B cell (primary cell): ENCODE results near the gene RBFA. TPM values are rescaled to one million over a fixed set of nuclear protein-coding genes. Genes with fewer than 3 reads are reported as not detected.

Source experiments
- ATAC-seq: fragments of 200-7000 bp; cut with Tn5 transposase; one replicate; pipeline ENCODE4 v1.10.0; 2021; ENCODE audit warnings: low read depth, mild to moderate bottlenecking, moderate number of reproducible peaks, moderate library complexity
- CTCF ChIA-PET: fragments of 350-600 bp; sonication (Branson Sonifier 250); formaldehyde crosslinking; loops from one replicate; lab custom pipeline; 2021; ENCODE audit warnings: antibody characterized with exemption, inconsistent platforms; lab: Charles Lee
- POLR2A ChIA-PET: fragments of 350-600 bp; sonication (Branson Sonifier 250); formaldehyde crosslinking; loops from one replicate; lab custom pipeline; 2021; ENCODE audit warnings: antibody characterized with exemption; lab: Charles Lee
- DNase-seq: peaks from one replicate; pipeline ENCODE4 v3.0.0; 2013
- H2AFZ ChIP-seq: 2 replicates; pipeline ENCODE4 v1.6.1; 2012; ENCODE audit warnings: mild to moderate bottlenecking, low read depth, low read length; ENCODE audit not compliant: insufficient read depth, poor library complexity, severe bottlenecking
- H3K27ac ChIP-seq, 2 donors: 1 replicate in 1 of 2; 2 replicates in 1 of 2; pipeline ENCODE4 v1.5.1; 2012 to 2013; ENCODE audit warnings: low read length in 2 of 2, mild to moderate bottlenecking in 2 of 2, moderate library complexity in 1 of 2
- H3K27me3 ChIP-seq, 4 experiments: fragments of 200-600 bp in 1 of 4; sonication (generic) in 1 of 4; replicated peaks in 1 of 4; 1 replicate in 2 of 4; 2 replicates in 2 of 4; pipeline versions ENCODE4 v1.6.1 to v1.7.0; 2013 to 2016; ENCODE audit warnings: low read length in 3 of 4, mild to moderate bottlenecking in 2 of 4, mixed read lengths in 1 of 4, moderate library complexity in 1 of 4; ENCODE audit not compliant: insufficient read depth in 4 of 4, control insufficient read depth in 3 of 4; ENCODE audit errors: control extremely low read depth in 1 of 4
- H3K36me3 ChIP-seq, 2 experiments: replicated peaks in 1 of 2; 1 replicate in 1 of 2; 2 replicates in 1 of 2; pipeline versions ENCODE4 v1.6.1 to v1.7.1; 2013; ENCODE audit warnings: low read length in 1 of 2; ENCODE audit not compliant: insufficient read depth in 2 of 2, control insufficient read depth in 1 of 2; ENCODE audit errors: control extremely low read depth in 1 of 2, extremely low read depth in 1 of 2
- H3K4me1 ChIP-seq, 2 donors: fragments of 200-600 bp in 1 of 2; sonication (generic) in 1 of 2; 1 replicate in 1 of 2; 2 replicates in 1 of 2; pipeline versions ENCODE4 v1.5.1 to v1.6.1; 2013 to 2017; ENCODE audit warnings: low read length in 2 of 2; ENCODE audit not compliant: control insufficient read depth in 2 of 2, insufficient read depth in 2 of 2
- H3K4me2 ChIP-seq: replicated peaks from 2 replicates; pipeline ENCODE3; 2012; ENCODE audit warnings: mild to moderate bottlenecking, low read depth, low read length; ENCODE audit not compliant: poor library complexity, severe bottlenecking
- H3K4me3 ChIP-seq, 5 experiments: fragments of 200-600 bp in 1 of 5; sonication (generic) in 1 of 5; 1 replicate in 3 of 5; 2 replicates in 2 of 5; pipeline versions ENCODE4 v1.5.1 to v1.7.0; 2011 to 2016; ENCODE audit warnings: low read length in 4 of 5, mild to moderate bottlenecking in 4 of 5, low read depth in 2 of 5, control low read depth in 1 of 5, moderate library complexity in 1 of 5; ENCODE audit not compliant: insufficient read depth in 1 of 5; ENCODE audit errors: control extremely low read depth in 1 of 5, extremely low read depth in 1 of 5
- H3K79me2 ChIP-seq: fragments of 200-600 bp; sonication (generic); one replicate; pipeline ENCODE4 v1.6.0; 2016; ENCODE audit warnings: low read length; ENCODE audit not compliant: control insufficient read depth, insufficient read depth
- H3K9ac ChIP-seq: fragments of 200-600 bp; sonication (generic); 2 replicates; pipeline ENCODE4 v1.6.1; 2017; ENCODE audit warnings: mild to moderate bottlenecking, low read length, moderate library complexity
- H3K9me3 ChIP-seq, 3 donors: one replicate each; pipeline versions ENCODE4 v1.6.1 to v1.7.1; 2013; ENCODE audit warnings: low read length in 2 of 3; ENCODE audit not compliant: control insufficient read depth in 2 of 3, insufficient read depth in 1 of 3; ENCODE audit errors: control extremely low read depth in 1 of 3
- H4K20me1 ChIP-seq: 2 replicates; pipeline ENCODE4 v1.6.0; 2012; ENCODE audit warnings: mild to moderate bottlenecking, low read length; ENCODE audit not compliant: insufficient read depth, control insufficient read depth, poor library complexity, severe bottlenecking
- H3K27ac Mint-ChIP-seq: one replicate; pipeline ENCODE4 v1.8.0; 2021; ENCODE audit warnings: mixed read lengths
- H3K27me3 Mint-ChIP-seq: one replicate; pipeline ENCODE4 v1.8.0; 2021; ENCODE audit warnings: mixed read lengths
- H3K4me1 Mint-ChIP-seq: one replicate; pipeline ENCODE4 v1.8.0; 2021; ENCODE audit warnings: mixed read lengths
- H3K4me3 Mint-ChIP-seq: one replicate; pipeline ENCODE4 v1.8.0; 2021; ENCODE audit warnings: mixed read lengths
- H3K9me3 Mint-ChIP-seq: one replicate; pipeline ENCODE4 v1.8.0; 2022; ENCODE audit warnings: mixed read lengths; ENCODE audit not compliant: insufficient read depth
- CTCF ChIP-seq: fragments of 200-600 bp; IDR thresholded peaks from one replicate; pipeline ENCODE4 v1.8.0; 2022; ENCODE audit warnings: antibody characterized with exemption, mild to moderate bottlenecking
- EZH2 ChIP-seq: IDR thresholded peaks from 2 replicates; pipeline ENCODE4 v1.6.1; 2012; ENCODE audit warnings: borderline replicate concordance, low read depth, mild to moderate bottlenecking, moderate library complexity, low read length; ENCODE audit not compliant: insufficient read depth, poor library complexity, severe bottlenecking
- WGBS: methylation state at CpG from one replicate; pipeline ENCODE4 v1.1.5; 2013; ENCODE audit warnings: missing lambda C conversion rate; ENCODE audit not compliant: insufficient coverage; 5-methylcytosine and 5-hydroxymethylcytosine counted together
- intact Hi-C: fragments of 100-400 bp; cut with micrococcal nuclease; formaldehyde crosslinking; loops from one replicate; pipeline ENCODE4 v1.10.0; 2022
- polyA plus RNA-seq: library from polyadenylated mRNA; depleted of rRNA; stranded (reverse); fragments of >200 nt; gene quantifications from 2 replicates; pipeline ENCODE4 v1.2.3, GENCODE V29; 2012
- total RNA-seq, 2 donors: library from RNA; stranded (reverse); fragments of 120-200 nt in 1 of 2; gene quantifications; 1 replicate in 1 of 2; 2 replicates in 1 of 2; pipeline versions ENCODE4 v1.2.3 to v1.2.4, GENCODE V29; 2013 to 2022

RBFA gene
- total and polyA plus RNA-seq, 2 donors (not counting 1 experiment from before 2014, with no cell fraction given): 22.0 to 24.2 TPM

- Histone ChIP-seq H3K79me2 (no peaks in the 10 kb centered on the region), H3K27ac (no peak overlapping the region), H3K9ac (no peak overlapping the region), H3K9me3 (peaks cover 0 to 15% (median 0%) of the 10 kb centered on the region in 3 donors), H3K4me1 (no peaks in the 10 kb centered on the region), H4K20me1 (no peaks in the 10 kb centered on the region), H3K27me3 (no peaks in the 10 kb centered on the region), H3K36me3 (no peaks in the 10 kb centered on the region), H3K4me2 (no peak overlapping the region), H3K4me3 (no peak overlapping the region), H2AFZ (no peak overlapping the region)
- WGBS: over 99% methylated on average over 10 of the region's 10 CpGs
- ChIA-PET POLR2A (no interaction called here), CTCF (no interaction called here)
- ATAC-seq (no peak), DNase-seq (no peak)
- H3K4me3 Mint-ChIP-seq: no peak overlapping the region
- H3K27me3 Mint-ChIP-seq: no peaks in the 10 kb centered on the region
- H3K27ac Mint-ChIP-seq: no peak overlapping the region
- H3K9me3 Mint-ChIP-seq: no peaks in the 10 kb centered on the region
- no peaks in the 10 kb centered on the region for H3K4me1 Mint-ChIP-seq
- TF ChIP-seq EZH2: no peak
- TF ChIP-seq CTCF: no peak
- intact Hi-C loops: no loop called here
Measured at GRCh38 chr18:80067897-80068296, 33.7 kb downstream of the RBFA start.

GRCh38 chr18:80068571-80069272, 34.5 kb downstream of the RBFA start:
- Histone ChIP-seq H3K9ac (no peak overlapping the region), H3K36me3 (no peaks in the 10 kb centered on the region), H3K9me3 (peaks cover 0 to 17% (median 0%) of the 10 kb centered on the region in 3 donors), H3K4me2 (no peak overlapping the region), H3K27me3 (no peaks in the 10 kb centered on the region), H4K20me1 (no peaks in the 10 kb centered on the region), H3K4me3 (no peak overlapping the region), H3K27ac (no peak overlapping the region), H3K4me1 (no peaks in the 10 kb centered on the region), H2AFZ (no peak overlapping the region), H3K79me2 (no peaks in the 10 kb centered on the region)
- DNase-seq (no peak), ATAC-seq (no peak)
- intact Hi-C loops: no loop called here
- ChIA-PET POLR2A (no interaction called here), CTCF (no interaction called here)
- no peaks in the 10 kb centered on the region for H3K4me1 Mint-ChIP-seq
- no peak overlapping the region for H3K4me3 Mint-ChIP-seq
- WGBS: 84% methylated on average over 6 of the region's 10 CpGs
- no peak overlapping the region for H3K27ac Mint-ChIP-seq
- no peaks in the 10 kb centered on the region for H3K27me3 Mint-ChIP-seq
- TF ChIP-seq CTCF (no peak), EZH2 (no peak)
- H3K9me3 Mint-ChIP-seq: no peaks in the 10 kb centered on the region
